ENCODE data around the gene AGPAT3.
"Not testable (repeated sequence)": the region's sequence is repeated elsewhere in the genome, so short reads cannot be mapped to it uniquely, and the experiment has no call there.

AGPAT3 gene

GRCh38 chr21:43835050-43835449 is 30.0 kb upstream of the AGPAT3 start:
- DNase-seq, result no peak

- no peak for DNase-seq
These were observed 29.2 kb upstream of the AGPAT3 start for GRCh38 chr21:43835861-43836260.

GRCh38 chr21:43836616-43837015 is 28.4 kb upstream of the AGPAT3 start:
- no peak for DNase-seq

- no peak for DNase-seq
These were observed 24.8 kb upstream of the AGPAT3 start for GRCh38 chr21:43840259-43840658.

- no peak for DNase-seq
These were observed 22.3 kb upstream of the AGPAT3 start for GRCh38 chr21:43842742-43843141.

- DNase-seq, result not testable (repeated sequence)
These were observed 20.1 kb upstream of the AGPAT3 start for GRCh38 chr21:43844906-43845305.

- DNase-seq, result no peak
These were observed 19.6 kb upstream of the AGPAT3 start for GRCh38 chr21:43845386-43845785.

- DNase-seq, result no peak
These were observed 18.6 kb upstream of the AGPAT3 start for GRCh38 chr21:43846430-43846829.

- no peak for DNase-seq
These were observed 17.7 kb upstream of the AGPAT3 start for GRCh38 chr21:43847301-43847700.

GRCh38 chr21:43848771-43849170 is 16.3 kb upstream of the AGPAT3 start:
- no peak for DNase-seq

- no peak for DNase-seq
These were observed 15.3 kb upstream of the AGPAT3 start for GRCh38 chr21:43849532-43850299.

- DNase-seq, result no peak
These were observed 14.2 kb upstream of the AGPAT3 start for GRCh38 chr21:43850728-43851295.

GRCh38 chr21:43851593-43851992 is 13.4 kb upstream of the AGPAT3 start:
- no peak for DNase-seq

GRCh38 chr21:43853851-43854772 is 10.9 kb upstream of the AGPAT3 start:
- no peak for DNase-seq

- DNase-seq, result peak; percentile 11 to 56
These were observed 10.0 kb upstream of the AGPAT3 start for GRCh38 chr21:43854773-43855633.

GRCh38 chr21:43855955-43856354 is 9.1 kb upstream of the AGPAT3 start:
- no peak for DNase-seq

- DNase-seq, result no peak
These were observed 6.0 kb upstream of the AGPAT3 start for GRCh38 chr21:43858806-43859648.

GRCh38 chr21:43859747-43860214 is 5.2 kb upstream of the AGPAT3 start:
- DNase-seq, result no peak

GRCh38 chr21:43861706-43862105 is 3.3 kb upstream of the AGPAT3 start:
- no peak for DNase-seq

- DNase-seq, result peak; percentile 24 to 37
These were observed 586 bp upstream of the AGPAT3 start for GRCh38 chr21:43864313-43864961.
